Endothelial cell of umbilical vein (primary cell): ENCODE measurements around the gene EEA1. TPM values are rescaled to one million over a fixed set of nuclear protein-coding genes. Genes with fewer than 3 reads are reported as not detected.
A peak's percentile ranks its signal among the peaks of the same experiment; 100 is the strongest.

Source experiments
- BruUV-seq: library from RNA; stranded (reverse); fragments of 400-500 nt; replicated peaks from 2 replicates; lab custom pipeline; 2021; lab: Mats Ljungman, UMichigan
- CTCF ChIA-PET: fragments of 300-600, 350-600 bp; sonication (Branson Sonifier 250); formaldehyde crosslinking; loops from one replicate; lab custom pipeline; 2021; ENCODE audit warnings: antibody characterized with exemption, inconsistent platforms; lab: Charles Lee
- POLR2A ChIA-PET: fragments of 300-600, 350-600 bp; sonication (Branson Sonifier 250); formaldehyde crosslinking; loops from one replicate; lab custom pipeline; 2021; ENCODE audit warnings: antibody characterized with exemption, inconsistent platforms; lab: Charles Lee
- DNase-seq: peaks from one replicate; pipeline ENCODE4 v3.0.0-alpha.2; 2011; ENCODE audit warnings: low read depth, low spot score
- FAIRE-seq: peaks from 2 replicates; lab custom pipeline; 2011; peaks lifted over from hg19 to GRCh38; lab: Jason Lieb, UNC
- H2AFZ ChIP-seq: 2 replicates; pipeline ENCODE4 v1.6.0; 2012; ENCODE audit warnings: low read depth, low read length, control low read depth, inconsistent platforms
- H3K27ac ChIP-seq: 2 replicates; pipeline ENCODE4 v1.5.1; 2011; ENCODE audit warnings: low read depth, mild to moderate bottlenecking, control low read depth, low read length, moderate library complexity; ENCODE audit not compliant: insufficient read depth
- H3K27me3 ChIP-seq, 2 experiments: 2 replicates each; pipeline versions ENCODE4 v1.6.0 to v1.6.1; 2011; ENCODE audit warnings: low read length in 2 of 2, mixed read lengths in 1 of 2; ENCODE audit not compliant: control insufficient read depth in 2 of 2, insufficient read depth in 2 of 2
- H3K36me3 ChIP-seq, 2 experiments: 2 replicates in 1 of 2; 3 replicates in 1 of 2; pipeline ENCODE4 v1.5.1; 2011; ENCODE audit warnings: low read length in 2 of 2, mild to moderate bottlenecking in 1 of 2, moderate library complexity in 1 of 2; ENCODE audit not compliant: control insufficient read depth in 2 of 2, insufficient read depth in 2 of 2; ENCODE audit errors: extremely low read depth in 1 of 2
- H3K4me1 ChIP-seq: 3 replicates; pipeline ENCODE4 v1.5.1; 2011; ENCODE audit warnings: mild to moderate bottlenecking, low read length; ENCODE audit not compliant: control insufficient read depth, insufficient read depth; ENCODE audit errors: extremely low read depth
- H3K4me2 ChIP-seq: 2 replicates; pipeline ENCODE4 v1.6.1; 2011; ENCODE audit warnings: low read length, control low read depth, mixed read lengths; ENCODE audit not compliant: insufficient read depth
- H3K4me3 ChIP-seq, 3 experiments: fragments of 200-600 bp in 1 of 3; sonication (generic), shearing (Covaris generic) in 1 of 3; replicated peaks in 1 of 3; 2 replicates each; pipeline ENCODE4 v1.5.1; 2011 to 2016; ENCODE audit warnings: control low read depth in 3 of 3, low read length in 3 of 3, mild to moderate bottlenecking in 2 of 3, inconsistent platforms in 1 of 3, low read depth in 1 of 3, moderate library complexity in 1 of 3; ENCODE audit not compliant: insufficient read depth in 1 of 3
- H3K79me2 ChIP-seq: 2 replicates; pipeline ENCODE4 v1.6.0; 2012; ENCODE audit warnings: low read length, inconsistent platforms; ENCODE audit not compliant: control insufficient read depth, insufficient read depth
- H3K9ac ChIP-seq: replicated peaks from 2 replicates; pipeline ENCODE3; 2011; ENCODE audit warnings: low read length, control low read depth; ENCODE audit not compliant: insufficient read depth; ENCODE audit errors: extremely low read depth
- H3K9me1 ChIP-seq: replicated peaks from 3 replicates; pipeline ENCODE4 v1.6.0; 2011; ENCODE audit warnings: mild to moderate bottlenecking, low read length; ENCODE audit not compliant: control insufficient read depth, insufficient read depth; ENCODE audit errors: extremely low read depth
- H3K9me3 ChIP-seq: replicated peaks from 2 replicates; pipeline ENCODE4 v1.5.1; 2012; ENCODE audit warnings: low read length, inconsistent platforms; ENCODE audit not compliant: control insufficient read depth, insufficient read depth
- H4K20me1 ChIP-seq: replicated peaks from 2 replicates; pipeline ENCODE3; 2011; ENCODE audit warnings: mild to moderate bottlenecking, low read length; ENCODE audit not compliant: control insufficient read depth, insufficient read depth; ENCODE audit errors: extremely low read depth
- EZH2 ChIP-seq: IDR thresholded peaks from 2 replicates; pipeline ENCODE4 v1.6.1; 2012; ENCODE audit warnings: borderline replicate concordance, low read depth, mild to moderate bottlenecking, moderate library complexity, low read length, inconsistent platforms; ENCODE audit not compliant: severe bottlenecking
- FOS ChIP-seq: IDR thresholded peaks from 2 replicates; pipeline ENCODE4 v1.6.1; 2011; ENCODE audit warnings: mild to moderate bottlenecking, low read length, moderate library complexity, borderline replicate concordance; ENCODE audit not compliant: insufficient read depth
- GATA2 ChIP-seq: IDR thresholded peaks from 2 replicates; pipeline ENCODE4 v1.7.0; 2011; ENCODE audit warnings: low read depth, mild to moderate bottlenecking, moderate library complexity, mixed read lengths, low read length; ENCODE audit not compliant: insufficient read length, insufficient read depth
- JUN ChIP-seq: IDR thresholded peaks from 2 replicates; pipeline ENCODE4 v1.6.1; 2011; ENCODE audit warnings: borderline replicate concordance, low read depth; ENCODE audit not compliant: insufficient read length, insufficient read depth
- MYC ChIP-seq: IDR thresholded peaks from one replicate; pipeline ENCODE4 v1.6.1; 2011; ENCODE audit warnings: mild to moderate bottlenecking, low read depth, low read length
- POLR2A ChIP-seq: IDR thresholded peaks from 2 replicates; pipeline ENCODE4 v1.6.1; 2012; ENCODE audit warnings: low read depth, mild to moderate bottlenecking, control low read depth, low read length
- POLR2AphosphoS5 ChIP-seq: IDR thresholded peaks from 2 replicates; pipeline ENCODE4 v1.6.1; 2012; ENCODE audit warnings: low read depth, mild to moderate bottlenecking, control low read depth, low read length, moderate library complexity; ENCODE audit not compliant: insufficient read depth
- dilution Hi-C: fragments of 300-500 bp; cut with MboI; formaldehyde crosslinking; loops from one replicate; pipeline ENCODE4 v1.15.0; 2019; ENCODE audit warnings: low sequenced_read_pairs; ENCODE audit not compliant: extremely low pct_ligation_motif_present
- intact Hi-C: fragments of 100-400 bp; cut with micrococcal nuclease; formaldehyde crosslinking; loops from one replicate; pipeline ENCODE4 v1.10.0; 2022
- polyA plus RNA-seq, 4 experiments: library from polyadenylated mRNA; depleted of rRNA in 3 of 4; stranded (reverse) in 3 of 4; unstranded in 1 of 4; fragments of >200 nt; gene quantifications; 2 replicates each; pipeline versions ENCODE4 v1.2.1 to v1.2.3, GENCODE V29; 2011 to 2012; ENCODE audit warnings: missing spikeins in 1 of 4
- total RNA-seq: library from RNA; stranded (reverse); gene quantifications from 2 replicates; pipeline ENCODE4 v1.2.3, GENCODE V29; 2021
- TF ChIP-seq, protein P1 (sequence below): IDR thresholded peaks from 2 replicates; pipeline ENCODE4 v1.6.1; 2011; ENCODE audit not compliant: insufficient read depth, insufficient read length

Gene EEA1
- total and polyA plus RNA-seq, 2 donors (not counting 3 experiments of a cell fraction or from before 2014, with no cell fraction given): 2.6 to 38.8 TPM

DNA sequence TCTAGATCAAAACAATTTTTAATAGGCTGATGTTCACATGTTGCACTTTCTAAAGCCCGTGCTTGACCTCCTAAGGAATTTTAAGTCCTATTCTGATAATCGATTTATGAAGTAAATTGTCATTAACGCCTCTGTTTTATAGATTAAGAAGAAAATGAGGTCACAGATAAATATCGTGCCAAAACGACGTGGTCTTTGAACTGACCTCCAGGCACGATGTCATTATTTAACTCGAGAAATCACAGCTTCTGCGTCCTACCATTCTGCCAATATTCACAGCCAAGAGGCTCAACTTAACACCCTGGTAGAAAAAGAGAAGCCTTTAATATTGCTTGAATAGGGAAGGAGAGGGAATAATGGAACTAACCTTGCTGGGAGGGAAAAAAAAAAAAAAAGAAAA lies 888 bp upstream of the EEA1 start:
- no peaks in the 10 kb centered on the region for H3K9me1 ChIP-seq
- H3K9me3 ChIP-seq: no peaks in the 10 kb centered on the region
- H3K4me2 ChIP-seq: peak overlapping the region; percentile 94
- peaks cover 36% of the 10 kb centered on the region for H3K79me2 ChIP-seq
- H3K9ac ChIP-seq: peak overlapping the region; percentile 79
- no peaks in the 10 kb centered on the region for H3K27me3 ChIP-seq
- no peaks in the 10 kb centered on the region for H3K36me3 ChIP-seq
- no peaks in the 10 kb centered on the region for H4K20me1 ChIP-seq
- H3K27ac ChIP-seq: peak overlapping the region; percentile 77
- POLR2A ChIA-PET: no interaction called here
- FAIRE-seq: peak; percentile 78
- H3K4me3 ChIP-seq: peak overlapping the region; percentile 27 to 74 (median 71)
- intact Hi-C loops (loop anchor here (1.0 to 10.0 kb wide), 7 partner anchors 38 to 487 kb away; partner anchors contain the start of gene NUDT4), dilution Hi-C loops (no loop called here)
- BruUV-seq: no TSS peak
- CTCF ChIA-PET: interaction anchor here (1.0 to 4.5 kb wide), 10 partner anchors 14 to 490 kb away, joined by 3 to 28 read pairs (median 4); no protein-coding TSS in a partner anchor
- H3K4me1 ChIP-seq: peaks cover 17% of the 10 kb centered on the region
- H2AFZ ChIP-seq: peak overlapping the region; percentile 78
- TF ChIP-seq FOS (no peak), GATA2 (no peak), POLR2AphosphoS5 (no peak)
- TF ChIP-seq, protein P1, sequence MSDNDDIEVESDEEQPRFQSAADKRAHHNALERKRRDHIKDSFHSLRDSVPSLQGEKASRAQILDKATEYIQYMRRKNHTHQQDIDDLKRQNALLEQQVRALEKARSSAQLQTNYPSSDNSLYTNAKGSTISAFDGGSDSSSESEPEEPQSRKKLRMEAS: no peak
- DNase-seq: no peak

DNA sequence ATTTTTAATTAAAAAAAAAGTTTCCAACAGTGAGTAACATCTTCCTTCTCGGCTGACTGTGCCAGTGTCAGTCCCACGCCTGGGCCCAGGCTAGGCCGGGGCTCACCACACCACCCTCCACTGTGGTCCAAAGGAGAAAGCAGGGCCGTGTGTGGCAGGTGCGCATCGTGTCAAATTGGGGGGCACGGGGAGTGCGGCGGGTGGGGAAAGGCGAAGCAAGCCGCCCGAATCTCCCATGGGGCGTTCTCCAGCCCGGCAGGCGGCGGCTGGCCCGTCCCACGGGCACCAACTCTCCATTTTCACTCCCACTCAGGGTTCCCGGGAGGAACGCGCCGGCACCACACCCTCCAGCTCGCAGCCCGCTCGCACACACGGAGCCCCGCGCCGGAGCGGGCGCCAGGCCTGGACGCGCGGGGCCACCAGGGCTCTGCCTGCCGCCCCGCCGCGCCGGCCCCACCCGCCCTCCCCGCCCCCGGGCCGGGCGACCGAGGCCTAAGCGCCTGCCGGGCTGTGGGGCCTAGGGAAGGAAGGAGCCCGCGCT lies 604 bp downstream of the EEA1 start:
- Histone ChIP-seq H3K4me1 (peaks cover 17% of the 10 kb centered on the region), H3K79me2 (peaks cover 50% of the 10 kb centered on the region), H3K9me3 (no peaks in the 10 kb centered on the region), H3K27ac (peak overlapping the region; percentile 90), H3K36me3 (no peaks in the 10 kb centered on the region), H2AFZ (peak overlapping the region; percentile 57), H3K4me3 (peak overlapping the region; percentile 91 to 97 (median 95)), H3K4me2 (peak overlapping the region; percentile 98), H3K27me3 (no peaks in the 10 kb centered on the region), H3K9ac (peak overlapping the region; percentile 97), H4K20me1 (no peaks in the 10 kb centered on the region), H3K9me1 (no peaks in the 10 kb centered on the region)
- ChIA-PET POLR2A (interaction anchor here (0.6 kb wide), 1 partner anchor 782 kb away, joined by 4 read pairs; no protein-coding TSS in a partner anchor), CTCF (interaction anchor here (0.7 to 4.5 kb wide), 11 partner anchors 14 to 491 kb away, joined by 3 to 28 read pairs (median 10); no protein-coding TSS in a partner anchor)
- dilution Hi-C loops (no loop called here), intact Hi-C loops (loop anchor here (1.0 to 10.0 kb wide), 5 partner anchors 28 to 489 kb away; no protein-coding TSS in a partner anchor)
- FAIRE-seq: peak; percentile 4
- BruUV-seq: no TSS peak
- DNase-seq: peak; percentile 57
- TF ChIP-seq MYC (no peak), FOS (no peak), JUN (no peak), POLR2AphosphoS5 (no peak), POLR2A (no peak), GATA2 (no peak), EZH2 (no peak)
